Mucosa of descending colon (tissue), 3 donors: ENCODE results near the gene ELL. TPM values are rescaled to one million over a fixed set of nuclear protein-coding genes. Genes with fewer than 3 reads are reported as not detected.

ENCODE experiments used
- ATAC-seq: fragments of 200-7000 bp; cut with Tn5 transposase; one replicate; pipeline ENCODE4 v1.9.1; 2020; ENCODE audit warnings: mild to moderate bottlenecking, moderate library complexity
- DNase-seq, 3 donors: peaks; one replicate each; pipeline ENCODE4 v3.0.0-alpha.2; 2020
- H3K36me3 ChIP-seq: fragments of 200-600 bp; one replicate; pipeline ENCODE4 v1.8.0; 2021; ENCODE audit warnings: low read depth, mild to moderate bottlenecking
- H3K4me1 ChIP-seq: fragments of 200-600 bp; one replicate; pipeline ENCODE4 v1.8.0; 2021; ENCODE audit warnings: low read depth, mild to moderate bottlenecking
- H3K4me3 ChIP-seq: fragments of 200-600 bp; one replicate; pipeline ENCODE4 v1.8.0; 2021; ENCODE audit warnings: mild to moderate bottlenecking
- H3K9me3 ChIP-seq: fragments of 200-600 bp; one replicate; pipeline ENCODE4 v1.8.0; 2021; ENCODE audit warnings: mild to moderate bottlenecking
- CTCF ChIP-seq: fragments of 200-600 bp; IDR thresholded peaks from one replicate; pipeline ENCODE4 v1.8.0; 2022; ENCODE audit warnings: antibody characterized with exemption, mild to moderate bottlenecking
- intact Hi-C, 2 donors: fragments of 100-400 bp; cut with DNase I in 1 of 2; cut with micrococcal nuclease in 1 of 2; formaldehyde crosslinking; loops; one replicate each; pipeline versions ENCODE4 v1.11.0 to v1.11.1; 2022; cut with DNase I, micrococcal nuclease
- total RNA-seq, 3 donors: library from RNA; stranded (reverse); fragmentation: NEBNext Ultra II Directional in 2 of 3; extraction: Animal tissue kit (Norgen Biotek cat#: 25700) in 2 of 3; gene quantifications; one replicate each; pipeline versions ENCODE4 v1.2.1 to v1.2.4, GENCODE V29; 2021 to 2023
- donor health status: DM: no; HTN: no; CAD: no; lungs with moderate emphysema.
- donor health status: DM: no; HTN: no; CAD: no.
- donor health status: DM: no; HTN: yes; CAD: no.

The ELL gene
- total RNA-seq, 3 donors from 2014 or later, result 17.8 to 21.6 (median 18.9) TPM

DNA sequence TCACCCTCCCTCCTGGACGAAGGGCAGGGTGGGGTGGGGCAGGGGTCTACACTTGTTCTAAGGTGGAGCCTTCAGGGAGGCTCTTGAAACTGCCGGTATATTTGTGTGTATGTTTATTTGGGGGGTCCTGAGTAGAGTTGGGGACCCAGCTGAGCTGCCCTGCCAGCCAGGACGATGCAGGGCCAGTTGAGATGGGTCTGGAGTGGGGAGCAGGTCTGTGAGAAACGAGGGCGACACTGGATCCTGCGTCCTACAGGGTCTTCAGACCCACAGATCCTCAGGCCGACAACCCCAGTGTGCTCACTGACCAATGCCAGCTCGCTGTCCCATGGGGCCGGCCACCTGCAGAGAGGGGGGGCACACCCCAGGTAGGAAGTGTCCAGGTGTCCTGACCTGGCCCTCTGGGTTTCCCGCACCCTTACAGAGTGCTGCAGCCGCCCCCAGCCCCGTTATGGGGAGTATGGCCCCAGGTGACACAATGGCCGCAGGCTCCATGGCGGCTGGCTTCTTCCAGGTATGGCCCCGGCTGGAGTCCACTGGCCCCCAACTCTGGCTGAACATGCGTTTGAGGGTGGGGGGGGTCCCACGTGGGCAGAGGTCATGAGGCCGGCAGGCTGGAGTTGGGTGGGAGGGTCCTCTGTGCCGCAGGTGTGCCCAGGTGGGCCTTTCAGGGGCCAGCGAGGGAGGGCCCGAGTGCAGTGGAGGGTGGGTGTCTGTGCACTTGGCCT is 91.3 kb downstream of the ELL start:
- peak in 1 of 3 donors; percentile 56 for DNase-seq
- no peak for TF ChIP-seq CTCF
- ATAC-seq, result no peak
- Histone ChIP-seq H3K36me3 (no peaks in the 10 kb centered on the region), H3K4me3 (no peak overlapping the region), H3K4me1 (peaks cover 28% of the 10 kb centered on the region), H3K9me3 (no peaks in the 10 kb centered on the region)
- intact Hi-C loops, result no loop called here

DNA sequence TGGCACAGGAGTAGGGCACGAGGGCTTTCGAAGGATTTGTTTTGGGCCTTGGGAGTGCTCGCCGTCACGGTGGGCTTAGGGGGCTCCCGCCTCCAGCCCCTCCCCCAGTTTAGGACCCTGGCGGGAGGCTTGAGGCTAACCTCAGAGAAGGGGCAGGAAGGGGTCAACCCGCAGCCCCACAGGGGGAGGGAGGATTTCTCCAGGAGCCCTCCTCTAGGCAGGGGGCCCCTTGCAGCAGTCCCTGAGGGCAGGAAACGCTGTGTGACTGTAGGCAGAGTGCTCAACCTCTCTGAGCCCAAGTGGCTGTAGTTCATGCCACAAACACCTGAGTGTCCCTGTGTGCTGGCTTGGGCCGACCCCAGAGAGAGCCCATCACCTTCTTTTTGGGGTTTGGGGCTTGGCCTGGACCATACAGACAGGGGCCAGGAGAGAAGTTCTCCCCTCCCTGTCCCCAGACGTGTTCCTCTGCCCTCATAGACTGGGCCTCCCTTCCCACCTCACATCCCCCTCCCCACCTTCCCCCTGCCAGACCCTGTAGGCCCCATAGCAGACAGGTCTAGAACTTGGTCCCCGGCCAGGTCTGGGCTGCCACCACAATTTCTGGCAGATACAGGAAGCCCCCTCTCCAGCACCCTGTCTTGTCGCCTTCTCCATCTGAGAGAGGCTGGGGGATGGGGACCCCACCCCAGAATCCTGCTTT is 92.0 kb downstream of the ELL start:
- Histone ChIP-seq H3K36me3 (no peaks in the 10 kb centered on the region), H3K4me1 (peaks cover 28% of the 10 kb centered on the region)
- ATAC-seq, result no peak

GRCh38 chr19:18428787-18429674 is 92.8 kb downstream of the ELL start:
- no peaks in the 10 kb centered on the region for H3K36me3 ChIP-seq
- intact Hi-C loops, result no loop called here
- no peak overlapping the region for H3K4me3 ChIP-seq
- H3K9me3 ChIP-seq, result no peaks in the 10 kb centered on the region
- TF ChIP-seq CTCF, result no peak
- DNase-seq (peak; percentile 74 to 91 (median 84)), ATAC-seq (peak; percentile 81)
- peaks cover 28% of the 10 kb centered on the region for H3K4me1 ChIP-seq

More for the DNA sequence above, 92.0 kb downstream of the ELL start:
- intact Hi-C loops, result no loop called here
- no peaks in the 10 kb centered on the region for H3K9me3 ChIP-seq
- no peak overlapping the region for H3K4me3 ChIP-seq
- DNase-seq, result peak in 1 of 3 donors; percentile 59
- TF ChIP-seq CTCF, result no peak

- DNase-seq (no peak), ATAC-seq (no peak)
- peaks cover 33% of the 10 kb centered on the region for H3K4me1 ChIP-seq
- H3K4me3 ChIP-seq, result no peak overlapping the region
- TF ChIP-seq CTCF, result no peak
- no peaks in the 10 kb centered on the region for H3K9me3 ChIP-seq
- no peaks in the 10 kb centered on the region for H3K36me3 ChIP-seq
- intact Hi-C loops, result no loop called here
Observed at GRCh38 chr19:18428173-18428786, 93.6 kb downstream of the ELL start.

GRCh38 chr19:18427743-18428113 is 94.1 kb downstream of the ELL start:
- DNase-seq (no peak), ATAC-seq (no peak)
- H3K4me3 ChIP-seq, result no peak overlapping the region
- H3K36me3 ChIP-seq, result no peaks in the 10 kb centered on the region
- H3K9me3 ChIP-seq, result no peaks in the 10 kb centered on the region
- intact Hi-C loops, result no loop called here
- H3K4me1 ChIP-seq, result peaks cover 38% of the 10 kb centered on the region
- TF ChIP-seq CTCF, result no peak
